ENCODE results near the gene PPP1R3C.

DNA sequence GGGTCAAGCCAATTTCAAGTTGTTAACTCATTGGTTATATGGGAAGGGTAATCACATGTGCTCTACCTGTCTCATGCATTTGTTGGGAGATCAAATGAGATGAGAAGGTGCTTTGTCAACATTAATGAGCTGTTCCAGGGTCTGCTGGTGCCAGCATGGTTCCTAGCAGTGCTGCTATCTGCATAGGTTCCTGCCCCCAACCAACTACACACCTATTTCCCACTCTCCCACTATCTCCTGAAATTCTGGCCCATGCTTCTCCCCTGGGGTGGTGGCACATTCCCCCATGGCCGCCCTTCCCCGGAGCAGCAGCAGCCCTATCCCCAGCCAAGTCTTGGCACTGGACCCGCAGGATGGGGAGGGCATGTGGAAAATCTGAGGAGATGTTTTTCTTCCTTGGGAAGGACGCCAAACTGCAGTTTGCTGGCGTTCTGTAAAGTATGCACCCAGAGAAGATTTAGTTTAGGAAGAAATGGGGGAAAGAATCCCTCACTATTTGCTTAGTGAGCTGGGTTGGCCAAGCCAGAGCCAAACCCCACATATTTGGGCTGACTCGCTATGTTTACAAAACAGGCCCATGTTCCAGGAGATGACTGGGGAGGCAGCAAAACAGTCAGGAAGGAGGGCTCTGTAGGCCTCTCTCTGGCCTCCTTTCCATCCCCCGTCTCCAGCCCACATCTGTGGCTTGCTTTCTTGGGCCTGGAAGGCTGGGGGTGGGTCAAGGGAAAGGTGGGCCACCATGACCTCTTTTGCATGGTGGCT, 42.5 kb downstream of the PPP1R3C start:
- TF ChIP-seq, protein P1, sequence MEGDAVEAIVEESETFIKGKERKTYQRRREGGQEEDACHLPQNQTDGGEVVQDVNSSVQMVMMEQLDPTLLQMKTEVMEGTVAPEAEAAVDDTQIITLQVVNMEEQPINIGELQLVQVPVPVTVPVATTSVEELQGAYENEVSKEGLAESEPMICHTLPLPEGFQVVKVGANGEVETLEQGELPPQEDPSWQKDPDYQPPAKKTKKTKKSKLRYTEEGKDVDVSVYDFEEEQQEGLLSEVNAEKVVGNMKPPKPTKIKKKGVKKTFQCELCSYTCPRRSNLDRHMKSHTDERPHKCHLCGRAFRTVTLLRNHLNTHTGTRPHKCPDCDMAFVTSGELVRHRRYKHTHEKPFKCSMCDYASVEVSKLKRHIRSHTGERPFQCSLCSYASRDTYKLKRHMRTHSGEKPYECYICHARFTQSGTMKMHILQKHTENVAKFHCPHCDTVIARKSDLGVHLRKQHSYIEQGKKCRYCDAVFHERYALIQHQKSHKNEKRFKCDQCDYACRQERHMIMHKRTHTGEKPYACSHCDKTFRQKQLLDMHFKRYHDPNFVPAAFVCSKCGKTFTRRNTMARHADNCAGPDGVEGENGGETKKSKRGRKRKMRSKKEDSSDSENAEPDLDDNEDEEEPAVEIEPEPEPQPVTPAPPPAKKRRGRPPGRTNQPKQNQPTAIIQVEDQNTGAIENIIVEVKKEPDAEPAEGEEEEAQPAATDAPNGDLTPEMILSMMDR (conservative IDR thresholded peaks at IDR 0.05; ENCODE audit: low read depth, low read length), result no peak
- no peak for TF ChIP-seq EZH2 (IDR thresholded peaks at IDR 0.05; ENCODE audit: borderline replicate concordance, low read depth, low read length, poor library complexity, severe bottlenecking)

Measured in A673 (cell line).